ENCODE data around the gene HPSE2.
A peak's percentile ranks its signal among the peaks of the same experiment; 100 is the strongest.

HPSE2 gene

DNA sequence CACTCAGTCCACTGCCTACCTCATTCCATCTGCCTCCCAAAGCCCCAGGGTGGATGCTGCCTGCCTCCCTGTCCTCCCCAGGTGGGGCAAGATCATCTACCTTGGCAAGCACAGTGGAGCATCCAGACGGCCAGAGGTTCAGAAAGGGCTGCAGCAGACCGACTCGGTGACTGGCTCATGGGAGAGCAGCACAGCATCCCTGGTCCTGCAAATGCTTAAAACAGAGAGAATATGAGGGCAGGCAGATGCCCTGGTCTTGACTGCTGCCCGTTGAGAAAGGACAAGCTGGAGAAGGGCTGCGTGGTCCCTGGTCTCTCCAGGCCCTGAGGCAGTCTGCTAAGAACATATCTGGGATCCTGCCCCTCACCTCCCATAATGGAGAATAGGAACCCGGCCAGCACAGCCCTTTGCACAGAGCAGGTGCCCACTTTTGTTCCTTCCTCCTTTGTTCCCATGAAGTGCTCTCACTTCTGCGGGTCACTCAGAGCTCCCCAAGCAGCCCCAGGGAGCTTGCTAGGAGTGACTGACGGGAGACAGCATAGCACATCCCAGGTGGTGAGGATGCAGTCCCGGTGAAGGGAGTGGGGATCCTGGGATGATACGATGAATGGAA, 790.3 kb downstream of the HPSE2 start:
- no peak for FAIRE-seq

DNA sequence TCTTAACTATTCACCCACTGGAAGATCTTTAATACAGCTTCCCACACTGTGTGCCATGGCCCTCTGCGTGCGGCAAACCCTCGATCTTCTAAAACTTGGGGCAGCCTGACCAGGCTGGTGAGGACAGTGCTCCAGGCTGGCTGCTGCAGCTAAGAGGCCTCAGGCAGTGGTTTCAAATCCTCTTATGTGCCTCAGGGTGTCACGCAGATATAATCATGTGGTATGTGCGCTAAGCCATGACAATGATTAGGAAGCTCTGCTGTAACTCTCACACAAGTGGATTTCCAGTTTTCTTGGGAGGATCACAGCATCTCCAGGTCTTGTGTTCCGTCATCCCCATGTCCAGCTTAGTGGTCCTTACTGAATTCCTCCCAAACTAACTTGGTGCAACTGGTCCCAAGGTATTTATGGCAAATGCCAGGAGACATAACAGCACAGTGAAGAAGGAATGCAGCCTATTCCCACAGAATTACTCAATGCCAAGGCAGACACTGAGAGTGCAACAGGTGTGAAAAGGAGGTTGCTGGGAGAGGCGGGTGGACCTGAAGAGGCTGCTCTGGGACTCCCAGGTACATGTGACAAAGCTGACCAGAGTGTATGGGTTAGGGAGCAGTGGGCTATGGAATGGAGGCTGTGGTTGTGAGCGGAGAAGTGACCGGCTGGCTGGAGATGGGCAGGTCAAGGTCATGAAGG, 791.2 kb downstream of the HPSE2 start:
- DNase-seq (ENCODE audit: low spot score): no peak
- FAIRE-seq: no peak

More for the DNA sequence above, 790.3 kb downstream of the HPSE2 start:
- DNase-seq (ENCODE audit: low spot score): no peak

- FAIRE-seq (no peak), DNase-seq (ENCODE audit: low spot score) (no peak)
Measured at GRCh38 chr10:98438715-98439114, 796.9 kb downstream of the HPSE2 start.

- FAIRE-seq (no peak), DNase-seq (ENCODE audit: low spot score) (no peak)
Measured at GRCh38 chr10:98436704-98437103, 798.9 kb downstream of the HPSE2 start.

DNA sequence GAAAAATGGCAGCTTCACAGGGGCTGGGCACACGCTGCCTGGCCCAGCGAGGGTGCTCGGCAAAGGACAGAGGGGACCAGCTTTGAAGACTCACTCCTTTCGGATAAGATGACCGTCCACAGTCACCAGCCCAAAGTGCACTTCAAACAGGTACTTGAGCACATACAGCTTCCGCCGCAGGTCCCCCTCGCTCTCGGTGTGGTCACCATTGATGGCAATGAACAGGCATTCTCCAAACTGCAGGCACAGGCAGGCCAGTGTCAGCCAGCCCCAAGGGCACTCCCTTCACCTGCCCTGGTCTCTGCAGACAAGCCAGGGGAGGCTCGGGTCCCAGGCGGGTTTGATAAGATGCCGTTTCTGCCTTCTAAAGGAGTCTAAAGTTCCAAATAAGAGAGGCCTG, 800.5 kb downstream of the HPSE2 start:
- FAIRE-seq (no peak), DNase-seq (ENCODE audit: low spot score) (no peak)

DNA sequence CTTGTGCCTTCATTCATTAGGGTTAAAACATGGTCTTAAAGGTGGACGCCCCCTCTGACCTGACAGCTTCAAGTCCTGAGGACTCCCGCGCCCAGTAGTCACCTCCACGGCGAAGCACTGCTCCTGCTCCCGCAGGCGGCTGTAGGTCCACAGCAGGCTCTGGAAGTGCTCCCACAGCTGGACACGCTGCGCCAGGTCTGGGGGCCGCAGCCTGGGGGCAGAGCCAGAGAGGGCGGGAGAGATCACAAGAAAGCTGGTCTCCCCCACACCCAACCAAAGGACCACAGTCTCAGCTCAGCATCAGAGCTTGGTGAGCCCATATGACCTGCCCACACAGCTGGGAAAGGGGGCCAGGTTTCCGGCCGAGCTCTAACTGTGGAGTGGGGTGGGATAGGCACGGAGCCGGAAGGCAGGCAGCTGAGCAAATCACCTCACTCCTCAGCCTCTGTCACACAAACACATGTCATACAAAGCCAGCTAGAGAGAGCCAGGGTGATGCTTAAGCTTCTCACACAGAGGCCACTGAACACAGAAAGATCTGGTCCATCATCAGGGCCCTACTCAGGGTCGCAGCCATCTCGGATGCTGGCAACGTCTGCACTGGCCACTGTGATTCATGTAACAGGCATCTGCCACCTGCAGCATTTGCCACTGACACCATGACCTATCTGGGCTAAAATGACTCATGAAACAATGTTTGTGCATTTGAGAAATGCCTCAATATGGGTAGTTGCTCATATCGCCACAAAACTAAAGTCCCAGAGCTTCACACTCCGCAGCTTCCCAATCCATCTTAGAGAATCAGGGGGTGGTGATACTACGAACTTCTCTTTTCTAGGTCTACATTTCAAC, 801.5 kb downstream of the HPSE2 start:
- FAIRE-seq (peak; percentile 86), DNase-seq (ENCODE audit: low spot score) (peak; percentile 60)

DNA sequence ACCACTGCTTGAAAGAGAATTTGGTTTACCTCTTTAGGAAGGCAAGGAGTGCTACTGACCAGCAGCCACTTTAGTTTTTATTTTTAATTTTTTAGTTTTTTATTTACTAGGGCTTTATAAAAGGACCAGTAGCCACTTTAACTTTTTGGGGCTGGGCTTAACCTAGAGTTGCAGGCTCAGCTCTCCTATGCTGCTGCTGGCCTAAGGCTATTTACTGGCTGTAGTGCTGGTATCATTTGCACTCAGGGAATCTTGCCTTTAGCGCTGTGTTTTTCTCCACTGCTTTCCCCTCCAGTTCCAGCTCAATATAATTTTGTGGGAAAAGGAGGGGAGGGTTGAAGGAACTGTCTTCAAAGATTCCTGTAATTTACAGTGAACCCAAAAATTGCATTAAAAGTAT, 802.3 kb downstream of the HPSE2 start:
- FAIRE-seq (no peak), DNase-seq (ENCODE audit: low spot score) (no peak)

DNA sequence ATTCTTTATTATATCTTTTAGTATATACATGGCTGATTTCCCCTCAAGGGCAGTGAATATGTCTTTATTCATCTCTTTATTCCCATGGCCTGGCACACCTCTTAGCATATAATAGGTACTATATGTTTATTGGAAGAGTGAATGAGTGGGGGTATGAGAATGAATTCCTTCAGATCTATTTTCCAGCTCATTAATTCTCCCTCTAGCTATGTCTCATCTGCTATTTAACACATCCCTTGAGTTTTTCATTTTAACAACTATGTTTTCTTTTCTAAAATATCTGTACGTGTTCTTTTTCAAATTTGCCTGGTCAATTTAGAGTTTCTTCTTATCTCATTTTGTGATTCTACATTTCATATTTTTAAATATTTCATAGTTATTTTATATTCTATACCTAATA, 803.3 kb downstream of the HPSE2 start:
- no peak for FAIRE-seq
- no peak for DNase-seq (ENCODE audit: low spot score)

- DNase-seq (ENCODE audit: low spot score) (no peak), FAIRE-seq (no peak)
Measured at GRCh38 chr10:98431016-98431415, 804.6 kb downstream of the HPSE2 start.

DNA sequence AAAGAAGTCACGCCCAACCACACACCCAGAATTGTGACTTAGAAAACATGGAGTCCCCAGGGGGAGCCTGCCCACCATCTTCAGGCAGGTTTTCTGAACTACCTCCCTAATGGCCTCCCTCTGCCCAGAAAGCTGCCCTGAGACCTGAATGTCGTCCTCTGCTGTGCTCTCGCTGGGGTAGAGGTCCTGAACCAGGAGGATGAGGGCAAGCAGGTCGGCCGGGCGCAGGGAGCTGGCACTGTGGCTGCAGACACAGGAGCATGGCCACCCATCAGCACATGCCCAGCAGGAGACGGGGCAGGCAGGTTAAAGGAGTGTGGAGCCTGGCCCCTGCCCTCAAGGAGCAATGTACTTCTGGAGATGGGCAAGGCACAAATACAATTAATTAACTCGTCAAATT, 805.2 kb downstream of the HPSE2 start:
- DNase-seq (ENCODE audit: low spot score) (no peak), FAIRE-seq (no peak)

DNA sequence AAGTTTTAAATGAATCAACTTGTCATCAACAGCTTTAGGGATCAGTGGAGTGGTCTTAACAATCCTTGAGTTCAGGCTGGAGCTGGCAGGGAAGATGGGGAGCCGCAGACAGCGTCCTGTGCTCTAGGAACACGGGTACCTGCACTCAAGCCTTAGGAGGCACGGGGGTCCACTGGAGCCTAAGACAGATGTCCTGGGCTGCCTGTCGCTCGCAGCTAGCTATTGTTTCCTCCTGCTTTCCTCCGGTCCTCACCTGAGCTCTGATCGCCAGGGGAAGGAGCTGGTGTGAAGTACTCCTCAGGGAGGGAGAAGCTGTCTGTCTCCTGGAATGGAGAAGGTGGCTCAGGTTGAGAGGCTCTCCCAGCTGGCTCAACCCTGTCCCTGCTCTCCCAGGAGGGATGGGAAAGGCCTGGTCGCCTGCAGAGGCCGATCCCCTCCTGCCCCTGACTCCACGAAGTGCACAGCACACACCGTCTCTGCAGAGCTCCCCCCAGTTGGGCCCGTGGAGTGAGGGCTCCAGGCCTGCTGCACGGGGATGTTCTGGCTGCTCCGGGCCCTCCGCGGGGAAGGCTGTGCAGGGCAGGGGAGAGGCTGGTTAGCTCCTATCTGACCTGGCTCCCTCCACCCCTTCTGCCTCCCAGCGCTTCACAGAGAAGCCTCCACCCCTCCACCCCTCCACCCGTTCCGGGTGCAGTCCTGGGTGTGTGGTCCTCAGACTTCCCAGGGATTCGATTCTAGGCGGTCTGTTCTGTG, 806.2 kb downstream of the HPSE2 start:
- DNase-seq (ENCODE audit: low spot score) (no peak), FAIRE-seq (no peak)

DNA sequence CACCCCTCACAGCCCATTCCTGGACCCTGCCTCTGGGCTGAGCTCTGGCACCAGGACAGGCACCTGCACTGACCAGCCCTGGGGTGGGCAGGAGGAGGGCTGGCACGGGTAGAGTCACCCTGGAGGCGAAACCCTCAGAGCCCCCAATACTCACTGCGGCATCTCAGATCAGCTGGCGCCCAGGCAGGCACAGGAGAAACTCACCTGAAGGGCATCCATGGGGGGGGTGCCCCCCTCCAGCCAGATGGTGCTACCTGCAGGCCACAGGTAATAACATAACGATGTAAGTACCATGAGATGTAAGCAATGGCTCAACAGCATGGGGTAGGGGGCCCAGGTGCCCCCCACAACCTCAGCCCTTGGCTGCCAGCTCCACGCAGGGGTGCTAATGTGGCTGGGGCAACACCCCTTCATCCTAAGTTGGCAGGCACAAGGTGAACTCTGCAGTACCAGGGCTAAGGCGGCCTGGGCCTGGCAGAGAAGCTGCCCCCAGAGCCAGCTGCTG, 808.6 kb downstream of the HPSE2 start:
- DNase-seq (ENCODE audit: low spot score) (no peak), FAIRE-seq (no peak)

DNA sequence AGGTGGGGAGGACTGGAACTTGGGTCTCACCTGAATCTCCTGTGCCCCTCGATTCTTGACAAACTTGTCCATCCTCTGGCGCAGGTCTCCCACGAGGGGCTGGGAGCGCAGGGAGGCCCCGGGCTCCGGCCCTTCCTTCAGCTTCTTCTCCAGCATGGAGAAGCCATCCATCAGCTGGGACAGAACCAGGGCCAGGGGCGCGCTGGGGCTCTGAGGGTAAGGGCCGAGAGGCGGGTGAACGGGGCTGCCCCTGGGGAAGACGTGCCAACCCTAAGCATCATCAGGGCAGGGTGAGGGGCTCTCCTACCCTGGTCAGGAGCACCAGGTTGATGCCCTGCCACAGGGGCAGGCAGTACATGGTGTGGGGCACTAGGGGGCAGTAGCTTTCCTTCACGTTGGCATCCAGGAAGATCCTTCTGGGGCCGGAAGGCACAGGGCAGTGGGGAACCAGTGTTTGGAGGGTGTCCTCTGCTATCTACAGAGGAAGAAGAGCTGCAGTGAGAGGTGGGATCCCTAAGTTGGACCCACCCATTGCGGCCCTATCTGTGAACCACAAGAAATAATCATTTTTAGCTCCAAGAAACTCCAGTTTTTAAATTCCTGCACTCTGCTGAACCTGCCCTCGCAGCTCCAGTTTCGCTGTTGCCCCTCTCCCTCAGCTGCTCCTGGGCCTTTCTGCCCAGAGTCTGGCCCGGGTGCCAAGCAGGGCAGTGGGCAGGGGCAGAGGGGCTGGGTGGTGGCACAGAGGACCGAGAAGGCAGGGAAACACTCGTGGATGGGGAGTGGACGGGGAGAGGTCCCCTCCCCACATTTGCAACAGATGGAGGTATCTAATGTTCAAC, 809.9 kb downstream of the HPSE2 start:
- DNase-seq (ENCODE audit: low spot score) (peak; percentile 62), FAIRE-seq (peak; percentile 65)

- no peak for FAIRE-seq
- DNase-seq (ENCODE audit: low spot score): no peak
Measured at GRCh38 chr10:98424295-98425254, 811.1 kb downstream of the HPSE2 start.

DNA sequence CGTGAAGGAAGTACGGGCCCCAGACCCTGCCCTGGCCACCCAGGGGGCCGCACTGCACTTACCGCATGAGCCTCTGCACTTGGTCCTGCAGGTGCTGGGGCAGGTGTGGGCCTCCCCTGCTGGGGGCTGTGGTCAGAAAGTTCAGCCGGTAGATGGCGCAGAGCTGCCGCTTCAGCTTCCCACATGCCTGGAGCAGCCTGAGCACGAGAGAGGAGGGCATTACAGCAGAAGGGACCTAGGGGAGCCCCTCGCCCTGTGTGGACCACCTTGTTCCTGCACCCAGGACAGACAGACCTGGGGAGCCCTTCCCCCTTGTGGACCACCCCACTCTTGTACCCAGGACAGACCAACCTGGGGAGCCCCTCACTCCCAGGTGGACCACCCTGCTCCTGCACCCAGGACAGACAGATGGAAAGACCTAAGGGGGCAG, 811.9 kb downstream of the HPSE2 start:
- DNase-seq (ENCODE audit: low spot score) (no peak), FAIRE-seq (no peak)

GRCh38 chr10:98422182-98422581, 813.5 kb downstream of the HPSE2 start:
- no peak for DNase-seq (ENCODE audit: low spot score)
- FAIRE-seq: no peak

DNA sequence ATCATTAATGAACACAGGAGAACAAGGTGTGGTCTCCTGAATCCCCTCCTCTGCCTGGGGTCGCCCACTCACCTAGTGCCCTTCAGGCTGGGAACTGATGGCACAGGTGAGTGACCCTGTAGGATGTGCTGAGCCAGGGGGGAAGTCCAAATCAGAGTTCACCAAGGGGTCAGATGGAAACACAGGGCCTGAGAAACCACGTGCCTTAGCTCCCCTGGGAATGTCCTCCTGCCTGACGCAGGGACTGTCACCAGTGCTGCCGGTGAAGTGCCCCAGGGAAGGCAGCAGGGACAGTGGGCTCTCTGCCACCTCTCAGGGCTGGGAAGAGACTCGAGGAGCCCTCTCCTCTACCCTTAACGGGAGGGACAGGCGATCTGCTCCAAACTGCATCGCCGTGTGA, 814.9 kb downstream of the HPSE2 start:
- DNase-seq (ENCODE audit: low spot score): no peak
- FAIRE-seq: no peak

- DNase-seq (ENCODE audit: low spot score) (no peak), FAIRE-seq (no peak)
Measured at GRCh38 chr10:98419469-98420261, 816.0 kb downstream of the HPSE2 start.

Data from urothelium cell line (cell line).